Ureter (tissue), 1 donor: Measurements from ENCODE around the gene MFSD6. TPM values are rescaled to one million over a fixed set of nuclear protein-coding genes. Genes with fewer than 3 reads are reported as not detected.
"Not testable (repeated sequence)": the region's sequence is repeated elsewhere in the genome, so short reads cannot be mapped to it uniquely, and the experiment has no call there.

ENCODE experiments used
- DNase-seq: peaks from one replicate; pipeline ENCODE4 v3.0.0-alpha.2; 2020; ENCODE audit warnings: low spot score
- total RNA-seq: library from RNA; stranded (reverse); gene quantifications from one replicate; pipeline ENCODE4 v1.2.4, GENCODE V29; 2023
- donor health status: DM: yes; HTN: yes; CAD: no.

MFSD6 gene
- total RNA-seq, 1 donor from 2014 or later = 67.5 TPM

DNA sequence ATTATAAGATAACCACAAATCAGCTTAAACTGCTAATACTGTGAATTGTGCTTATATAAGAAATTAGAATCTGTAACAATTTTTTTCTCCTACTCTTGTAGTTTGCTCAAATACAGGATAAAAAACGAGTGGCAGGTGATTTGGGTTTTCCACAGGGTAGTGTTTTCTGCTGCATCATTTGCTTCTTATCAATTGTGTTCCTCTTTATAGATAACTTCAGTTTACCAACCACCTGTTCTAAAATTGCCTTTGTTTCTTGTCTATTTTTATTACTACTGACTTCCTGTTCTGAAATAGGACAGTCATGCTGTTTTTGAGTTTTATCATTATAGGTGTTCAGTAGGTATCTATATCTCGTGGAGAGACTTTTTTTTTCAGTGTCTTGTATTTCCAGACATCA is 56.9 kb downstream of the MFSD6 start:
- DNase-seq = no peak

GRCh38 chr2:190466819-190467446 is 58.8 kb downstream of the MFSD6 start:
- DNase-seq = no peak

DNA sequence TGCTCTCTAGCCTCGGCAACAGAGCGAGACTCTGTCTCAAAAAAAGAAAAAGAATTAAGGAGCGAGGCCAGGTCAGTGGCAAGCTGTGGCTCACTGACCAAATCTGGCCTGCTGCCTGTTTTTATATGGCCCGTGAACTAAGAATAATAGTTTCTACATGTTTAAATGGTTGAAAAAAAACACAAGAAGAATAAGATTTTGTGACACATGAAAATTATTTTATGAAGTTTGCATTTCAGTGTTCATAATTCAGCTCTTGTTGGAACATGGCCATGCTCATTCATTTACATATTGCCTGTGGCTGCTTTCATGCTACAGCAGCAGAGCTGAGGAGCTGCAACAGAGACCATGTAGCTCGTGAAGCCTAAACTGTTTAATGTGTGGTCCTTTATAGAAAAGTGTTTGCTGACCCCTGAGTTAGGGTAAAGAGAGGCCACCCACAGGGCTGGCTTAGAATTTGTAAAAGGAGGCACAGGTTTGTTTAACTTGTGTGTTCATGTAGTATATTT is 59.5 kb downstream of the MFSD6 start:
- DNase-seq = no peak

GRCh38 chr2:190468354-190468753 is 60.2 kb downstream of the MFSD6 start:
- not testable (repeated sequence) for DNase-seq

DNA sequence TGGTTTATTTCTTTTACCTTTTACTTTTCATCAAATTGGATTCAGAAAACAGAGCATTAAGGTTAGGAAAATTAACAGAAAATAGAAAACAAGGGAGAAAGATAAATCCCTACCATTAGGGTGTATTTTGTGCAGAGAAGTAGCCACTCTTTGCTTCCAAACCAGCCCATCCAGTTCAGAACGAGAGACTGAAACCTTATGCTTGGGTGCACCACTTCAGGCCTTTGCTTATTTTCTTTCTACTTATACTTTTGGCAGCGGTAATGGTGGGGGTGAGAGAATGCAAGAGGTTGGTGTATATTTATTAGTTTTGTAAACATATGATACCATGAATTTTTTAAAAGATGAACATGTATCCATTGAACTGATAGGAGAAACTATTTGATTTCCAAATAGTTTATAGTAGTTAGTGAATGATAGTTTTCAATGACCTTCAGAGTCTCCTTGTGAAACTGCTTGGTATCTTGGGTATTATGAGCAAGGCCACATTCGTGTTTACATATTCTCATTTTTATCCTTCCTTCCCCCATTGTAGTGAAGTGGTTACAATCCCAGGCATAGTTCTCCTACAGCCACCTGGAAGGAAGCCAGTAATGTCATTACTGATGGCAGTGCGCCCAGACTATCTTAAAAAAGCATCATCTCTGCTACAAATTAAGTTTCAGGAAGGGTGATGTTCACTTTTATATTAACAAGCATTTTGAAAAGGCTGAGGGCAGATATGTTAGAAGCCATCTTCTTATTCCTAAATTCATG is 60.8 kb downstream of the MFSD6 start:
- peak; percentile 86 for DNase-seq

DNA sequence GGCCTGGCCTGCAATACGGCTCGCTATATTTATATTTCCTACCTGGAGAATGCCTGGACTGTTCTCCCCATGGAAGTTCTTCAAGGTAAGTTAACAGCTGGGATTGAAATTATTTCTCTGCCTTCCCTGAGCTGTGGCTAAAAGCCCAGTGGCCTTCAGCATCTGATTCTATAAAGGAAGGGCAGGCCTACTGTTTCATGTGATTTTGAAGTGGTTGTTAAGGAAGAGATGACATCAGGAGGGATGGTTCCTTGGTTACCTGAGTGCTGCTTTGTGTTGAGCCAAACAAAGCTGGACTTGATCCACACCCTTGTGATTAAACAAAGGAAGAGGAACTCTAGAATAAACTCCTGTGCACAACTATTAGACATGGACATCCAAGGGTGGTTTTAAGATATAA is 61.6 kb downstream of the MFSD6 start:
- no peak for DNase-seq

GRCh38 chr2:190470256-190470826 is 62.2 kb downstream of the MFSD6 start:
- no peak for DNase-seq

- DNase-seq = no peak
Observed at GRCh38 chr2:190477661-190478454, 69.7 kb downstream of the MFSD6 start.

- no peak for DNase-seq
Observed at GRCh38 chr2:190478572-190479195, 70.5 kb downstream of the MFSD6 start.

- DNase-seq = no peak
Observed at GRCh38 chr2:190481339-190481738, 73.2 kb downstream of the MFSD6 start.

DNA sequence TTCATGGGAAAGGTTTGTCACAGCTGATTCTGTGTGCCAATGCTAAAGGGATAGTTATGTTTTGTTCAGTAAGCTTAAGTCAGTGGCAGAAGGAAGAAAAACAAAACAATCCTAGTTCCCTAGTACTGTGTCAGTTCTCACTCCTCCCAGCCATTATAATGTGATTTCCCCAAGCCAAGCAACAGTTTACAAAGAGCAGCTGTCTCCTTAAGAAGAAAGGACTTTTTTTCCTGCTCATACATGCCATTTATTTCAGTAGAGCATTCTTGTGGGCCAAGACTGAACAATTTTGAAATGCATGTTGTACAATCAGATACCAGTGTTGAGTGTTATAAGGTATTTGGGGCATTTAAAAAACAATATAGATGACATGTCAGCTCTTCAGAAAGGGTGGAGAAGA is 74.3 kb downstream of the MFSD6 start:
- no peak for DNase-seq

DNA sequence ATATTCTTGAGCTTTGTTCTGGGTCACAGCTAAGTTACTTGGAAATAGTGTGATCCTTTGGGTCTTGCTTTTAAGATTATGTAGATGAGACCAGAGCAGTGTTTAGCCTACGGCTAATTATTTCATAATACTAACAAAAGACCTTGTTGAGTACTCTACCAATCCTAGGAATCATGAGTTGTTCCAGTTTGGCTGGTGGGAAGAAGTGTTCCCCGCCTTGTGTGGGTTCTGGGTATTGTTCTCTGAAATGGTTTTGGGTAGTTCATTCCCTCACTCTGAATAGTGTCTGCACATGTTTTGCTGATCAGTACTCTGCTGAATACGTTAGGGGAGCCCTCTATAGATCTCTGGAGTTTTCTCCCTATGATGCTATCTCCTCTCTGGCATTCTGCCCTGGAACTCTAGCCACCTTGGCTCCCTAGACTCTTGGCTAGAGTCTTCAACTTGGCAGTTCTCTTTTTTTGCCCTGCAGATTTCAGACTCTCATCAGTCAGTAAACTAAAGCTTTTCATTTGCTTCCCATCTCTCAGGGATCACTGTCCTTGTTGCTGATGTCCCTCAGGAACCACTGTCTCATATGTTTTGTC is 78.0 kb downstream of the MFSD6 start:
- DNase-seq = no peak

DNA sequence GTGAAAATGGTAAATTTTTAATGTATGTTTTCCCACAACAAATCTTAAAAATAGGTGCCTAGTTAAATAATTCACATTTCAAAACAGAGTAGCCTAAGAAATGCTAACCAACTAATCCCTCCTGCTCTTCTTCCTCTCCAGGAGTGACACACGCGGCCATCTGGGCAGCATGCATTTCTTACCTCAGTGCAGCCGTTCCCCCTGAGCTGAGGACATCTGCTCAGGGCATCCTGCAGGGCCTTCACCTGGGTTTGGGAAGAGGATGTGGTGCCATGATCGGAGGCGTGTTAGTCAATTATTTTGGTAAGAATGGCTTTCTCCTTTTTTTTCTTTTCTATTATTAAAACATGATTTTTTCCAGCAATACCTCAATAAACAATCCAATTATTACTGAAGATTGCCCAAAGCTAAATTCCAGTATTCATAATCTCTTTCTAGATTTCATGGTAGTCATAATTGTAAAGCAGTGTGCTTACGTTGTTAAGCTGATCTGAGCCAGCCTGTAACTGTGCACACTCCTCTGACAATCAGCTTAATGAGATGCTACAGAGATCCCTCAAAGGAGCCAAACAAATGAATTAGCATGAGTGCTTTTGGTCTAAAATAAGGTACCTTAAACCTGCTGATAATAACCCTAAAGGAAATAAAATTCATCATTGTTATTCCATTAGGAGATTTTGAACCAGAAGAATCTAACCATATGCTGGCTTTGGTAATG is 80.5 kb downstream of the MFSD6 start:
- no peak for DNase-seq

- DNase-seq = no peak
Observed at GRCh38 chr2:190489475-190489874, 81.3 kb downstream of the MFSD6 start.

- DNase-seq = no peak
Observed at GRCh38 chr2:190490502-190490901, 82.3 kb downstream of the MFSD6 start.

DNA sequence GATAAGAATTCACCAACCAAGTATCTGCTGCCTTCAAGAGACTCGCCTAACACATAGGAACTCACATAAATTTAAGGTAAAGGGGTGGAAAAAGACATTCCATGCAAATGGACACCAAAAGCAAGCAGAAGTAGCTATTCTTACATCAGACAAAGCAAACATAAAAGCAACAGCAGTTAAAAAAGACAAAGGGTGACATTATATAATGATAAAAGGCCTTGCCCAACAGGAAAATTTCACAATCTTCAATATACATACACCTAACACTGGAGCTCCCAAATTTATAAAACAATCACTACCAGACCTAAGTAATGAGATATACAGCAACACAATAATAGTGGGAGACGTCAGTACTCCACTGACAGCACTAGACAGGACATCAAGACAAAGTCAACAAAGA is 84.9 kb downstream of the MFSD6 start:
- DNase-seq = no peak

GRCh38 chr2:190494600-190495227 is 86.6 kb downstream of the MFSD6 start:
- DNase-seq = not testable (repeated sequence)

- DNase-seq = no peak
Observed at GRCh38 chr2:190497428-190497827, 89.3 kb downstream of the MFSD6 start.

DNA sequence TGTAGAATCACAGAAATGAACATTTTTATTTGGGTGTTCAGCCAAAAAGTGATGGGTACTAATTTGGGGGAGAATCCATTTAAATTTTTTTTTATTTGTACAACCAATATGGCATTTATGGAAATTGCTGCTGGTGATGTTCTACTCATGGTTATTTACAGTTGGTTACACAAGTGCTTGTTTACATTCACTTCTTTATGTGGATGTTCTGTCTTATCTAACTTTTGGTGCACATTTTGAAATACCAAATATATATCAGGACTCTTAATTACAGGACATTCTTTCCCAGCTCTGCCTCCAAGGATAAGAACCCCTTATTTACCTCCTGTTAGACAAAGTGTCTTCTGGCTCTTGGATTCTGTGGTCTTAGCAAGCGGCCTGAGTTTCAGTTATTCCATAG is 91.1 kb downstream of the MFSD6 start:
- DNase-seq = no peak

- DNase-seq = no peak
Observed at GRCh38 chr2:190500054-190500502, 91.9 kb downstream of the MFSD6 start.
